ENCODE data around the gene HOXA13.
A peak's percentile ranks its signal among the peaks of the same experiment; 100 is the strongest.

Gene HOXA13

DNA sequence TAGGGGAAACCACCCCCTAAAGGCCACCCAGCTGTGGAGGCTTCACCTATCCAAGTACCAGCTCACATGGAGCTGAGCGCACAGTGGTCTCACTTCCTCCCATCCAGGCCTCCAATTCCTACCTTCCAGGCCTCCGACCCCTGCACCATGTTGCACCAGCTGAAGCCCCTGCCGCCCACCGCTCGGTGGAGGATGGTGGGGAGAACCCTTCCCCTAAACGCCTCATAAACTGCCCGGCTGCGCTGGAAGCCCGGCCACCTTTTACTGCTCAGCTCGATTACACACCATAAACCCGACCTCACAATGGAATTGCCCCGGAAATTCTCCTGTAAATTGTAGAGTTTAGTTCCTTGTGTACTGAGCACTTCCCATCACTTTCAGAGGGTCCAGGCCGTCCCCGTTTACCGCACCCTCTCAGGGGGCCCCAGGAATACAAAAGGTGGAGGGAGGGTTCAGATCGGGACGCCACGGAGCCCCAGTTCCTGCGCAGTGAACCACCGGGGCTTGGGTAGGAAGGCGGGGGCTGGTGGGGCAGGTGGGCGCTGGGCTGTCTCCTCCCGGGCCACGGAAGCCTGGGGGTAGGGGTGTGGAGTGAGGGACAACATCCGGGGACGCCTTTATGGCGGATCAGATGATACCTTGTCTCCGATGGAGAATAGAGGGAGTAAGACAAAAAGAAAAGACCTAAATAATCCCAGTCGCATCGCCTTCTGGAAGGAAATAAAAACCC lies 42.0 kb downstream of the HOXA13 start:
- DNase-seq = peak; percentile 42

GRCh38 chr7:27156916-27157701 lies 42.8 kb downstream of the HOXA13 start:
- peak; percentile 43 for DNase-seq

DNA sequence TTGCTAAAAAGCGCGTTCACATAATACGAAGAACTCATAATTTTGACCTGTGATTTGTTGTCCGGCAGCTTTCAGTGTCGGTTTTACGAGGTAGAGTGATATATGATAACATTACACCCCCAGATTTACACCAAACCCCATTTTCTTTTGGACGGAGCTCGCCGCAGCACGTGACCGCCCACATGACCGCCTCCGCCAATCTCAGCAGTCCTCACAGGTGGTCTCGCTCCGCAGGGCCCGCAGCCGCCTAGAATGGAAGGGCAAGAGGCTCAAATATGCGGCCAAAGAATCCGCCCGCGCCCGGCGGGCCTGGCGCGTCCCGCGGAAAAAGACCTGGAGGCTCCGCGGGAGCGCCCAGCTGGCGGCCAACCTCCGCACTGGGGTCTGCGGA lies 43.4 kb downstream of the HOXA13 start, which contains the start of gene HOXA7:
TSS of gene HOXA7 (minus strand) at position 168 of the 391 bp plus-strand sequence. CDS start at position 38, 130 bp downstream.
- peak; percentile 94 for DNase-seq

- DNase-seq = no peak
Measured at GRCh38 chr7:27155816-27156507, 43.9 kb downstream of the HOXA13 start.

GRCh38 chr7:27154901-27155815 lies 44.7 kb downstream of the HOXA13 start:
- DNase-seq = peak; percentile 68

DNA sequence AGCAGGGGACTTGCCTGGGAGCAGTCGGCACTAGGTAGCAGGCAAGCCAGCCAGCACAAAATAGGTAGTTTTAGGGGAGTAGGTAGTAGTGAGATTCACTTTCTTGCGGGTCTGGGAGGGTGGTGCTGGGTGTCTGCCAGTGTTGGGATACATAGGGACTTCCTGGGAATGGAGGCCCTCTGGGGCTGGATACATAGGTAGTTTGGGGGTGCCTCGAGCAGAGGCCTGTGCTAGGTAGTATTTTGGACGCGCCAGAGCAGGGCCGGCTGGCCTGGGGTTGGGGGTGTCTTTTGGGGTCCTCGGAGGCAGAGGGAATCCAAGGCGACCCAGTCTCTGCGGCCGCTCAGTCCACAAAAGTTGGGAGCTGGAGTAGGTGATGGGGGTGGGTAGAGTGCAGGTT lies 45.5 kb downstream of the HOXA13 start:
- peak; percentile 44 for DNase-seq

DNA sequence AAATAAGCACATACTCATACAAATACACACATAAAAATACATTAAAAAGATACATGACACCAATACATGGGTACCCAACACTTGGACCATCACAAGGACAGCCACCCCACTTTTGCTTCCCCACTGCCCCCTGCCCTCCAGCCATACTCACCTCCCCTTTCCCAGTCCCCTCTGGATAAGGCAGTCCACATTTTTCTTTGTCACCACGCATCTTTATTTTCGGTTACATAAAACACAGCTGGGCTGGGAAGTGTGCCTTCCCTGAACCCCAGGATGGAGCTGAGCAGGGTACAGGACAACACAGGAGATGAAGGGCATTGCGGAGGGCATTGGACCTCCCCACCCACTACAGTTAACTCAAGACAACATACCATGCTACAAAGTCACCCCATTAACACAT lies 46.4 kb downstream of the HOXA13 start:
- DNase-seq = peak; percentile 42

- no peak for DNase-seq
Measured at GRCh38 chr7:27152816-27153442, 47.0 kb downstream of the HOXA13 start.

DNA sequence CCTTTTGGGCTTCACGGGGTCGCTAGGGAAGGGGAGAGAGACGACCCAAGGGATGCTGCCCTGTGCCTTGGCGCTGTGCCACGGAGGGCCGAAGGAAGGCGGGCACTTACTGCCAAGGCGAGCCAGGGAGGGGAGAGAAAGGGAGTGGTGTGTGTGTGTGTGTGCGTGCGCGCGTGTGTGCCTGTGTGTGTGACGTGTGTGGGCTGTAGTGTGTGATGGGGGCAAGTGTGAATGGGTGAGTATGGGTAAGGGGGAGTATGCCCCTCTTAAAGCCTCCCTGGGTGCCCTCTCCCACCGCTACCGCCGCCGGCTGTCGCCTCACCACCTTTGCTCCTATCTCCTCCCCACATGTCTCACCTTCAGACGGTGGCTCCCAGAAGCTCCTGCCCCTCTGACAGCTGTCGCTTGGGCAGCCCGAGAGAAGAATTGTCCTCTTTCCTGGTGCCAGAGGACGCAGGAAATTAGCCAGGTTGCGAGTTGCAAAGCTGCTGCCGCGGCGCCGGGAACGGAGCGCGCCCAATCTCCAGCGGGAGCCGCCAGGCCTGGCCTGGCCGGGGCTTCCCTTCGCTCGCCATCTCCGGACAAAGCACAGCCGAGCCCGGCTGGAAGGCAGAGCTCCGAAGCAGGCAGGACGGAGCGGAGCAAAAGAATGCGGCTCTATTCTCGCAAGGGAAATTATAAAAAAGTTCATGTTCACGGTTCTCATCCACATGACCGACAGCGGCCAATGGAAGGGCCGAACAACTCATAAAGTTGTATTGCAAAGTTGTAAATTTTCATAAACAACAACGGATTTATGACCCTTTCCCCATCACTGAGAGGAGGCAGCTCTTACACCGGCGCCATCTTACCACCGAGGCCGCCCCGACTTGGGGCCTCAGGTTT lies 47.7 kb downstream of the HOXA13 start, which contains the start of gene HOXA3:
TSS of gene HOXA3 (minus strand) at position 653 of the 885 bp plus-strand sequence. CDS start 41,943 bp downstream, outside the sequence.
- DNase-seq = peak; percentile 82

- peak; percentile 81 for DNase-seq
Measured at GRCh38 chr7:27151341-27151930, 48.5 kb downstream of the HOXA13 start.

DNA sequence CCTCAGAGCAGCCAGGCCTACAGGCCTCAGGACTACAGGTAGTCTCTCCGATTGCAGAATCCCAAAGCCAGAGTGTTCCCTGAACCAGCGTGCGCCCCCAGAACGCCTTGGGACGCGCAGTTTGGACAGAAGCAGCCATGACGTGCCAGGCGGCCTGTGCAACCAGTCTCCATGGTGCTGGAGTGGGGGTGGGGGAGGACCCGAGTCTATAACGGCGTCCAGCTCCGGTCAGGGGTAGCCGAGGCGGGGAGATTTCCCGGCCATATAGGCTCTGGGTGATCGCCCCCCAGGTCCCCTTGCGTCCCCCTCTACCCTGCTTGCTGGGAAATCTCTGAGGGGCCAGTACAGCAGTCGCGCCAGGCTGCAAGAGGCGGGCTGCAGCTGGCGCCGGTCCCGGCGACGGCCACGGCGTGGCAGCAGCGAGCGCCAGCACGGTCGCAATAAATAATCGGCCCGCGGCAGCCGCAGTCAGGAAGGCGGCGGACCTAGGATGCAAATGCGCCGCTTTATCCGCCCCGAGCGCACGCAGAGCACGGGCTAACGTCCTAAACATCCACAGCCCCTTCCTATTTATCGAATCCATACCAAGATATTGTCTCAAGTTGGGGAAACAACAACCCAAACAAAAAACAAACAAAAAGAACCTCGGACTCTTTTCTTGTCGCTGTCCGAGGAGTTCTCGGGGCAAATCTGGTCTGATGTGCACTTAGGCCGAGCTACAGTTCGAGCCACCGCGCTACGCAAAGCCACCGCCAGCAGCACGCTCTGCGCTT lies 49.1 kb downstream of the HOXA13 start:
- peak; percentile 92 for DNase-seq

DNA sequence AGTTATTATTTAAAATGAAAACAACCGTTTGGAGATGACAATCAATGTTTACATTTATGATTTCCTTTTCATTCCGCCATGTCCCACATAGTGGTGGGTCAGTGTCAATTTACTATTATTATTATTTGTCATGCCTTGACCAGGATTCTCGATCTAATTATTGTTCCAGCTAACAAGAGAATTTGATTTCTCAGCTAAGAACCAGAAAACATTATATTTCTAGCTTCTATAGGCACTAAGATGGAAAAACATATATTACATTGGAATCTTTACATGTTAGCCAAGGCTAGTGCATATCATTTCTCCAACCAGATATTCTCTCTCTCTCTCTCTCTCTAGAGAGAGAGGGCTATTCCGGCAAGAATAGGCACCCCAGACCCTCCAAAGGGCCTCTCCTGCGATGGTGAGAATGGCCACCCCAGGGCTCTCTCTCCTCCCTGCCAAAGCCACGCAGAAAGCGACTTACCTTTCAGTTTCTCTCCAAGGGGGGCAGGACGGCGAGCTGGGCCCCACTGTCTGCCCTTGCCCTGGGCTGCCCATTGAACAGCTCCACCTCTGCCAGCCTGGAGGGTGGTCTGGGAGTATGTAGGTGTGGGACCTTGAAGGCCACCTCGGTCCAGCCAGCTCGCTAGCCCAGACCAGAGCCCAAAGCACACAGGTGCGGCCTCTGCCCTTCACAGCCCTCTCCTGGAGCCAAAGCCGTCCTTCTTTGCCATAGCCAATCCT lies 49.9 kb downstream of the HOXA13 start:
- DNase-seq = no peak

GRCh38 chr7:27148756-27149641 lies 50.9 kb downstream of the HOXA13 start:
- peak; percentile 59 for DNase-seq

DNA sequence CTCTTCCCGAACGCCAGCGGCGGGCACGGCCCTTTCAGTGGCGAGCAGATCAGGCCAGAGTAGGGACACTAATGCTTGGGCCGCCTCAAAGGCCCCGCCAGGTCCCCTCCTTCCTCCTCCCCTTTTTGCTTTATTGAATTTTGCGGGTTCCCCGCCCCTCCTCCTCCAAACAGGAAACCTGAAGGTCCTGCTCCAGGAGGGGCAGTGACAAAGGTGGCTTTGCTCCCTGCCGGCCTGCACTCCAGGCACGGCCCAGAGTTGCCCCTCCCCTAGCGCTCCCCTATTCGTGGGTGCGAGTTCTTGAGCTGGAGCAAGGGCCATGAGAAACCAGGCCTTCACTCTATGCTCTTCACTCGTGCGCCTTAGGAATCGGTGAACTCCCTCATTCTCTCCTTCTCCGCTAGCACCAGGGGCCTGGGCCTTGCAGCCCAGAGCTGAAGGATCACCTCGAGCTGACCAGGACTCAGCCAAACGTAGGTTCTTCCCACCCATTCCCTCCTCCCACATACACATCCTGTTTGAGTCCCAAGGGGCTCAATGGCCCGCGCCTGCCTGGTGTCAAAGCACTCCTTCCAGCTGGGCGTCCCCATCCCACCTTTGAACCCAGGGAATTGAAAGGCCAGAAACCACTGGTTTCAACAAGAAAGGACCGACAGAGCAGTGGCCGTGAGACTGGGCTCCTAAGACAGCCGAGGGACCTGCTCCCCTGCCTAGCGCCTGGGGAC lies 51.7 kb downstream of the HOXA13 start:
- peak; percentile 69 for DNase-seq

DNA sequence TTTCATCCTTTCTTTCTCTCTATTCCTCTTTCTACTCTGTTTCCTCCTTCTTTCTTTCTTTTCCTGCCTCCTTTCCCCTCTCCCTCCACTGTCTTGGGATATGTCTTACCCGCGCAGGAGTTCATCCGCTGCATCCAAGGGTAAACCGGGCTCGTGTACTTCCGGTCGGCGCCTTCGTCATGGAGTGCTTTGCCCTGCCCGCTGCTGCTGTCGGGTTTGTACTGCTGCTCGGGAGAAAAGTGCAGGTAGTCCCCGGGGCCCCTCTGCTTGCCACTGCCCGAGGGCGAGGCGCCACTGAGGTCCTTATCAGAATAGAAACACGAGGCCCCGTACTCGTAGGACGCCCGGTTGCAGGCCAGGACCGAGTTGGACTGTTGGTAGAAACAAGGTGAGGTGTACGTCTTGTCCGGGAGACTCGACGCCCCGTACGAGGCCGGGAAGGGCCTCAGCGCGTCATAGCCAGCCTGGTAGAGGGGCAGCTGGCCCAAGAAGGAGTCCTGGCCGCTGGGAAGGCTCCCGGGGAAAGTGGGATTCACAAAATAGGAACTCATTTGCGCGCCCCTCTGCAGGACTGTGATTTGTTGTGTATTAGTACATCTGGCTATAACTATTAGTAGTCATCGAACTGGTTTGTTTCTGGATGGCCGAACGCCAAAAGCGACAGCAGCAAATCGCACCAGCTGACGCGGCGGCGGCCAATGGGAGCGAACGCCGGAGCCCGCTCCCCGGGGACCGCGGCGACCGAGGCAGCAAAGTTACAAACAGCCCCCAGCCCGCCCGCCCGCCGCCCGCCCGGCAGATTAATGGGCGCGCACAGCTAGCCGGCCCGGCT lies 52.5 kb downstream of the HOXA13 start, which contains the start of gene HOXA6:
TSS of gene HOXA6 (minus strand) at position 576 of the 832 bp plus-strand sequence. CDS start at position 551, 25 bp downstream.
- DNase-seq = peak; percentile 75

All from right forelimb (tissue), 1 donor.